K562 (cell line): ENCODE data around the gene RCC1. TPM values are rescaled to one million over a fixed set of nuclear protein-coding genes. Genes with fewer than 3 reads are reported as not detected.
A peak's percentile ranks its signal among the peaks of the same experiment; 100 is the strongest.

ENCODE experiments used
- BHLHE40 ChIP-seq: IDR thresholded peaks from 2 replicates; pipeline ENCODE4 v1.6.1; 2011; ENCODE audit warnings: low read length, improper control_type of control experiment
- DPF2 ChIP-seq: fragments of 450-650 bp; IDR thresholded peaks from 2 replicates; pipeline ENCODE4 v1.6.1; 2016
- MCM7 ChIP-seq, 2 experiments: fragments of 450-650 bp; IDR thresholded peaks; 2 replicates each; pipeline ENCODE4 v1.6.1; 2016 to 2018
- MYC ChIP-seq, 2 experiments: fragments of 250-450 bp in 1 of 2; sonication (Bioruptor Pico) in 1 of 2; IDR thresholded peaks; 2 replicates each; pipeline versions ENCODE4 v1.5.1 to v1.6.1; 2012 to 2021; ENCODE audit warnings: low read depth in 2 of 2, borderline replicate concordance in 1 of 2, improper control_type of control experiment in 1 of 2, low read length in 1 of 2, mild to moderate bottlenecking in 1 of 2, moderate library complexity in 1 of 2
- OTX1 ChIP-seq: fragments of 450-650 bp; formaldehyde crosslinking; IDR thresholded peaks from 2 replicates; pipeline ENCODE4 v1.4.0; 2022; ENCODE audit warnings: mild to moderate bottlenecking
- POLR2AphosphoS5 ChIP-seq: IDR thresholded peaks from 2 replicates; pipeline ENCODE4 v1.6.1; 2011; ENCODE audit warnings: mild to moderate bottlenecking, low read depth, low read length, moderate library complexity; ENCODE audit not compliant: control insufficient read depth, insufficient read depth
- SRSF7 ChIP-seq: fragments of 200-400 bp; formaldehyde crosslinking; optimal IDR thresholded peaks from 2 replicates; pipeline ENCODE3; 2017; ENCODE audit warnings: mild to moderate bottlenecking, low read depth, low read length
- TAF7 ChIP-seq: fragments of 450-650 bp; IDR thresholded peaks from 2 replicates; pipeline ENCODE4 v1.6.1; 2016; ENCODE audit warnings: missing genetic modification characterization, missing compliant biosample characterization
- TEAD1 ChIP-seq, 2 experiments: fragments of 450-650 bp in 1 of 2; sonication (generic) in 1 of 2; formaldehyde crosslinking; IDR thresholded peaks; 2 replicates each; pipeline versions ENCODE4 v1.4.0 to v1.8.0; 2020 to 2022; ENCODE audit warnings: mild to moderate bottlenecking in 2 of 2, missing genetic modification reagents in 1 of 2
- polyA plus RNA-seq, 8 experiments: library from polyadenylated mRNA; depleted of rRNA in 4 of 8; stranded (reverse) in 5 of 8; unstranded in 3 of 8; fragments of >200 nt; fragmentation: Nextera tagmentation in 2 of 8; fragmentation: Illumina TruSeq in 1 of 8; extraction: Ambion mirVana in 2 of 8; extraction: Trizol in 1 of 8; gene quantifications; 2 replicates each; pipeline versions ENCODE4 v1.2.1 to v1.2.3, GENCODE V29; 2011 to 2014; ENCODE audit warnings: inconsistent platforms in 1 of 8, missing spikeins in 1 of 8
- total RNA-seq, 7 experiments: library from RNA; depleted of rRNA in 6 of 7; stranded (reverse); fragments of >200 nt in 6 of 7; fragmentation: Illumina TruSeq in 2 of 7; extraction: Trizol in 2 of 7; gene quantifications; 2 replicates each; pipeline versions ENCODE4 v1.2.1 to v1.2.3, GENCODE V29; 2011 to 2021; ENCODE audit warnings: low replicate concordance in 1 of 7
- TF ChIP-seq, protein P1 (sequence below): fragments of 200-600 bp; sonication (generic); IDR thresholded peaks from one replicate; pipeline ENCODE4 v1.6.1; 2012; ENCODE audit warnings: mild to moderate bottlenecking, low read depth, low read length, inconsistent platforms
- TF ChIP-seq, protein P2 (sequence below): fragments of 250-450 bp; sonication (Bioruptor Pico); IDR thresholded peaks from 2 replicates; pipeline ENCODE4 v1.8.0; 2021; ENCODE audit warnings: moderate library complexity, mild to moderate bottlenecking, inconsistent platforms
- TF ChIP-seq, protein P3 (sequence below), 3 experiments: fragments of 200-800 bp in 1 of 3; sonication (Bioruptor generic) in 1 of 3; sonication (generic) in 1 of 3; formaldehyde crosslinking in 1 of 3; IDR thresholded peaks; 2 replicates each; pipeline versions ENCODE4 v1.6.1 to v1.8.0; 2016 to 2022; ENCODE audit warnings: mild to moderate bottlenecking in 2 of 3, missing compliant biosample characterization in 2 of 3, missing genetic modification characterization in 2 of 3, missing genetic modification reagents in 1 of 3
- TF ChIP-seq, protein P4 (sequence below): fragments of 450-650 bp; conservative IDR thresholded peaks from 2 replicates; pipeline ENCODE4 v1.6.1; 2016; ENCODE audit warnings: missing genetic modification characterization, low read depth, mild to moderate bottlenecking, missing compliant biosample characterization, moderate library complexity

The RCC1 gene
- total and polyA plus RNA-seq, 9 of the 15 experiments (the other 6 are each of a cell fraction or from before 2014, with no cell fraction given) = 16.4 to 202 (median 107) TPM

DNA sequence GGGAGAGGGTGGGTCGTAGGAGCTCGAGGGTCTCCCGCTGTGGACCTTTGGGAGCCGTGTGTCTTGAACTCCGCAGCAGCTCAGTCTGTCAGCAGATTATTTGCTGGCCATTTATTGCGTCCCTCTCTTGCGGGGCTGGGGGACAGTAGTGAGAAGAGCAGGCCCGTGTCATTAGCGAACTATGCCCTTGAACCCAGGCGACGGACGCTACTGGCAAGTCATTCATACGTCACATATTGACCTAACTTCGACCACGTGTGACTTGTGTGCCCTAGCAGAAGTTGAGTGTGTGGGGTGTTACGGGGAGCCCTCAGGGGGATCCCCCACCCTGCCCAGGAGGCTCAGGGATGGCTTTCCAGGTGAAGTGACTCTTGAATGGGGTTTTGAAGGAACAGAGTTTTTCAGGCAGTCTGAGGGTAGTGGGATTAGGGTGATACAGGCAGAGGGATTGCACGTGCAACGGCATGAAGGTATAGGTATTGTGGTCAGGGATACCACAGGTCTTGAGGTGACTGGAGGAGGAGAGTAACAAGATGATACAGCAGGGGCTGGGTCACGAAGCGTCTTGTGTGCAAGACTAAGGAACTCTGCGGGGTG lies 13.0 kb downstream of the RCC1 start (continued):
- no peak; the same call in none of the 2 replicates for TF ChIP-seq MYC (IDR thresholded peaks at IDR 0.05; ENCODE audit: low read depth, low read length)
- TF ChIP-seq MYC (CRISPR knock-in tag; IDR thresholded peaks at IDR 0.05; ENCODE audit: borderline replicate concordance, low read depth) = peak; percentile 82; the same call in 1 of the 2 replicates
- TF ChIP-seq, protein P1, sequence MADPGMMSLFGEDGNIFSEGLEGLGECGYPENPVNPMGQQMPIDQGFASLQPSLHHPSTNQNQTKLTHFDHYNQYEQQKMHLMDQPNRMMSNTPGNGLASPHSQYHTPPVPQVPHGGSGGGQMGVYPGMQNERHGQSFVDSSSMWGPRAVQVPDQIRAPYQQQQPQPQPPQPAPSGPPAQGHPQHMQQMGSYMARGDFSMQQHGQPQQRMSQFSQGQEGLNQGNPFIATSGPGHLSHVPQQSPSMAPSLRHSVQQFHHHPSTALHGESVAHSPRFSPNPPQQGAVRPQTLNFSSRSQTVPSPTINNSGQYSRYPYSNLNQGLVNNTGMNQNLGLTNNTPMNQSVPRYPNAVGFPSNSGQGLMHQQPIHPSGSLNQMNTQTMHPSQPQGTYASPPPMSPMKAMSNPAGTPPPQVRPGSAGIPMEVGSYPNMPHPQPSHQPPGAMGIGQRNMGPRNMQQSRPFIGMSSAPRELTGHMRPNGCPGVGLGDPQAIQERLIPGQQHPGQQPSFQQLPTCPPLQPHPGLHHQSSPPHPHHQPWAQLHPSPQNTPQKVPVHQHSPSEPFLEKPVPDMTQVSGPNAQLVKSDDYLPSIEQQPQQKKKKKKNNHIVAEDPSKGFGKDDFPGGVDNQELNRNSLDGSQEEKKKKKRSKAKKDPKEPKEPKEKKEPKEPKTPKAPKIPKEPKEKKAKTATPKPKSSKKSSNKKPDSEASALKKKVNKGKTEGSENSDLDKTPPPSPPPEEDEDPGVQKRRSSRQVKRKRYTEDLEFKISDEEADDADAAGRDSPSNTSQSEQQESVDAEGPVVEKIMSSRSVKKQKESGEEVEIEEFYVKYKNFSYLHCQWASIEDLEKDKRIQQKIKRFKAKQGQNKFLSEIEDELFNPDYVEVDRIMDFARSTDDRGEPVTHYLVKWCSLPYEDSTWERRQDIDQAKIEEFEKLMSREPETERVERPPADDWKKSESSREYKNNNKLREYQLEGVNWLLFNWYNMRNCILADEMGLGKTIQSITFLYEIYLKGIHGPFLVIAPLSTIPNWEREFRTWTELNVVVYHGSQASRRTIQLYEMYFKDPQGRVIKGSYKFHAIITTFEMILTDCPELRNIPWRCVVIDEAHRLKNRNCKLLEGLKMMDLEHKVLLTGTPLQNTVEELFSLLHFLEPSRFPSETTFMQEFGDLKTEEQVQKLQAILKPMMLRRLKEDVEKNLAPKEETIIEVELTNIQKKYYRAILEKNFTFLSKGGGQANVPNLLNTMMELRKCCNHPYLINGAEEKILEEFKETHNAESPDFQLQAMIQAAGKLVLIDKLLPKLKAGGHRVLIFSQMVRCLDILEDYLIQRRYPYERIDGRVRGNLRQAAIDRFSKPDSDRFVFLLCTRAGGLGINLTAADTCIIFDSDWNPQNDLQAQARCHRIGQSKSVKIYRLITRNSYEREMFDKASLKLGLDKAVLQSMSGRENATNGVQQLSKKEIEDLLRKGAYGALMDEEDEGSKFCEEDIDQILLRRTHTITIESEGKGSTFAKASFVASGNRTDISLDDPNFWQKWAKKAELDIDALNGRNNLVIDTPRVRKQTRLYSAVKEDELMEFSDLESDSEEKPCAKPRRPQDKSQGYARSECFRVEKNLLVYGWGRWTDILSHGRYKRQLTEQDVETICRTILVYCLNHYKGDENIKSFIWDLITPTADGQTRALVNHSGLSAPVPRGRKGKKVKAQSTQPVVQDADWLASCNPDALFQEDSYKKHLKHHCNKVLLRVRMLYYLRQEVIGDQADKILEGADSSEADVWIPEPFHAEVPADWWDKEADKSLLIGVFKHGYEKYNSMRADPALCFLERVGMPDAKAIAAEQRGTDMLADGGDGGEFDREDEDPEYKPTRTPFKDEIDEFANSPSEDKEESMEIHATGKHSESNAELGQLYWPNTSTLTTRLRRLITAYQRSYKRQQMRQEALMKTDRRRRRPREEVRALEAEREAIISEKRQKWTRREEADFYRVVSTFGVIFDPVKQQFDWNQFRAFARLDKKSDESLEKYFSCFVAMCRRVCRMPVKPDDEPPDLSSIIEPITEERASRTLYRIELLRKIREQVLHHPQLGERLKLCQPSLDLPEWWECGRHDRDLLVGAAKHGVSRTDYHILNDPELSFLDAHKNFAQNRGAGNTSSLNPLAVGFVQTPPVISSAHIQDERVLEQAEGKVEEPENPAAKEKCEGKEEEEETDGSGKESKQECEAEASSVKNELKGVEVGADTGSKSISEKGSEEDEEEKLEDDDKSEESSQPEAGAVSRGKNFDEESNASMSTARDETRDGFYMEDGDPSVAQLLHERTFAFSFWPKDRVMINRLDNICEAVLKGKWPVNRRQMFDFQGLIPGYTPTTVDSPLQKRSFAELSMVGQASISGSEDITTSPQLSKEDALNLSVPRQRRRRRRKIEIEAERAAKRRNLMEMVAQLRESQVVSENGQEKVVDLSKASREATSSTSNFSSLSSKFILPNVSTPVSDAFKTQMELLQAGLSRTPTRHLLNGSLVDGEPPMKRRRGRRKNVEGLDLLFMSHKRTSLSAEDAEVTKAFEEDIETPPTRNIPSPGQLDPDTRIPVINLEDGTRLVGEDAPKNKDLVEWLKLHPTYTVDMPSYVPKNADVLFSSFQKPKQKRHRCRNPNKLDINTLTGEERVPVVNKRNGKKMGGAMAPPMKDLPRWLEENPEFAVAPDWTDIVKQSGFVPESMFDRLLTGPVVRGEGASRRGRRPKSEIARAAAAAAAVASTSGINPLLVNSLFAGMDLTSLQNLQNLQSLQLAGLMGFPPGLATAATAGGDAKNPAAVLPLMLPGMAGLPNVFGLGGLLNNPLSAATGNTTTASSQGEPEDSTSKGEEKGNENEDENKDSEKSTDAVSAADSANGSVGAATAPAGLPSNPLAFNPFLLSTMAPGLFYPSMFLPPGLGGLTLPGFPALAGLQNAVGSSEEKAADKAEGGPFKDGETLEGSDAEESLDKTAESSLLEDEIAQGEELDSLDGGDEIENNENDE = peak; percentile 21
- TF ChIP-seq, protein P2, sequence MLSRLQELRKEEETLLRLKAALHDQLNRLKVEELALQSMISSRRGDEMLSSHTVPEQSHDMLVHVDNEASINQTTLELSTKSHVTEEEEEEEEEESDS (CRISPR knock-in tag) = no peak
- peak; percentile 72 for TF ChIP-seq BHLHE40
- 0 out of 2 replicates have a peak, but pooled peaks have one; percentile 49 for TF ChIP-seq POLR2AphosphoS5
- TF ChIP-seq, protein P3, sequence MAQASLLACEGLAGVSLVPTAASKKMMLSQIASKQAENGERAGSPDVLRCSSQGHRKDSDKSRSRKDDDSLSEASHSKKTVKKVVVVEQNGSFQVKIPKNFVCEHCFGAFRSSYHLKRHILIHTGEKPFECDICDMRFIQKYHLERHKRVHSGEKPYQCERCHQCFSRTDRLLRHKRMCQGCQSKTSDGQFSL (CRISPR knock-in tag; IDR thresholded peaks at IDR 0.05) = peak; percentile 40; the same call in 1 of the 2 replicates
- TF ChIP-seq, protein P3 (tag; IDR thresholded peaks at IDR 0.05) = no peak
- TF ChIP-seq OTX1 (CRISPR knock-in tag) = no peak
- TF ChIP-seq DPF2 = peak; percentile 77
- TF ChIP-seq MCM7 (IDR thresholded peaks at IDR 0.05) = no peak
- TF ChIP-seq TAF7 (tag) = 0 out of 2 replicates have a peak, but pooled peaks have one; percentile 22
- TF ChIP-seq, protein P4, sequence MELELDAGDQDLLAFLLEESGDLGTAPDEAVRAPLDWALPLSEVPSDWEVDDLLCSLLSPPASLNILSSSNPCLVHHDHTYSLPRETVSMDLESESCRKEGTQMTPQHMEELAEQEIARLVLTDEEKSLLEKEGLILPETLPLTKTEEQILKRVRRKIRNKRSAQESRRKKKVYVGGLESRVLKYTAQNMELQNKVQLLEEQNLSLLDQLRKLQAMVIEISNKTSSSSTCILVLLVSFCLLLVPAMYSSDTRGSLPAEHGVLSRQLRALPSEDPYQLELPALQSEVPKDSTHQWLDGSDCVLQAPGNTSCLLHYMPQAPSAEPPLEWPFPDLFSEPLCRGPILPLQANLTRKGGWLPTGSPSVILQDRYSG (tag) = peak; percentile 53; the same call in 1 of the 2 replicates
- TF ChIP-seq SRSF7 = no peak
- 0 out of 4 replicates have a peak, but pooled peaks of 1 of the 2 experiments have one; percentile 15 for TF ChIP-seq TEAD1 (CRISPR knock-in tag; IDR thresholded peaks at IDR 0.05)
